ENCODE results near the gene LTBR. TPM values are rescaled to one million over a fixed set of nuclear protein-coding genes. Genes with fewer than 3 reads are reported as not detected.

LTBR gene
- total RNA-seq, 1 experiment from 2014 or later, result 3.1 TPM

DNA sequence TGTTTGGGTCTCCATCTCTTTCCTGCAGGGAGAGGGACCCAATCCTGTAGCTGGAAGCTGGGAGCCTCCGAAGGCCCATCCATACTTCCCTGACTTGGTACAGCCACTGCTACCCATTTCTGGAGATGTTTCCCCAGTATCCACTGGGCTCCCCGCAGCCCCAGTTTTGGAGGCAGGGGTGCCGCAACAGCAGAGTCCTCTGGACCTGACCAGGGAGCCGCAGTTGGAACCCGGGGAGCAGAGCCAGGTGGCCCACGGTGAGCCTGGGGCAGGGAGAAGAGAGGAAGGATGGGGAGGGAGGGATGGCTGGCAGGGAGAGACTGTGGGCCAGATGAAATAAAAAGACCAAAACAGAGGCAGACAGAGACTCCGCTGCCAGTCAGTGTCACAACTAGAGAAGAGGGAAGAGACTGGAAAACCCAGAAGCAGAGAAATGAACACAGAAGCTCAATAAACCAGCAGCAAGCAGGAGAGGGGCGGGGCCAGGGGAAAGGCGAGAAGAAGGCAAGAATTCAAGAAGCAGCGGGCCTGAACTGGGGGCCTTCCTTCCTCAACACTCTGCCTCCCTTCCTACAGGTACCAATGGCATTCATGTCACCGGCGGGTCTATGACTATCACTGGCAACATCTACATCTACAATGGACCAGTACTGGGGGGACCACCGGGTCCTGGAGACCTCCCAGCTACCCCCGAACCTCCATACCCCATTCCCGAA, 6.3 kb downstream of the LTBR start:
- no TSS peak for BruUV-seq (replicated peaks)
- TF ChIP-seq, protein P1, sequence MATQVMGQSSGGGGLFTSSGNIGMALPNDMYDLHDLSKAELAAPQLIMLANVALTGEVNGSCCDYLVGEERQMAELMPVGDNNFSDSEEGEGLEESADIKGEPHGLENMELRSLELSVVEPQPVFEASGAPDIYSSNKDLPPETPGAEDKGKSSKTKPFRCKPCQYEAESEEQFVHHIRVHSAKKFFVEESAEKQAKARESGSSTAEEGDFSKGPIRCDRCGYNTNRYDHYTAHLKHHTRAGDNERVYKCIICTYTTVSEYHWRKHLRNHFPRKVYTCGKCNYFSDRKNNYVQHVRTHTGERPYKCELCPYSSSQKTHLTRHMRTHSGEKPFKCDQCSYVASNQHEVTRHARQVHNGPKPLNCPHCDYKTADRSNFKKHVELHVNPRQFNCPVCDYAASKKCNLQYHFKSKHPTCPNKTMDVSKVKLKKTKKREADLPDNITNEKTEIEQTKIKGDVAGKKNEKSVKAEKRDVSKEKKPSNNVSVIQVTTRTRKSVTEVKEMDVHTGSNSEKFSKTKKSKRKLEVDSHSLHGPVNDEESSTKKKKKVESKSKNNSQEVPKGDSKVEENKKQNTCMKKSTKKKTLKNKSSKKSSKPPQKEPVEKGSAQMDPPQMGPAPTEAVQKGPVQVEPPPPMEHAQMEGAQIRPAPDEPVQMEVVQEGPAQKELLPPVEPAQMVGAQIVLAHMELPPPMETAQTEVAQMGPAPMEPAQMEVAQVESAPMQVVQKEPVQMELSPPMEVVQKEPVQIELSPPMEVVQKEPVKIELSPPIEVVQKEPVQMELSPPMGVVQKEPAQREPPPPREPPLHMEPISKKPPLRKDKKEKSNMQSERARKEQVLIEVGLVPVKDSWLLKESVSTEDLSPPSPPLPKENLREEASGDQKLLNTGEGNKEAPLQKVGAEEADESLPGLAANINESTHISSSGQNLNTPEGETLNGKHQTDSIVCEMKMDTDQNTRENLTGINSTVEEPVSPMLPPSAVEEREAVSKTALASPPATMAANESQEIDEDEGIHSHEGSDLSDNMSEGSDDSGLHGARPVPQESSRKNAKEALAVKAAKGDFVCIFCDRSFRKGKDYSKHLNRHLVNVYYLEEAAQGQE (IDR thresholded peaks at IDR 0.05; ENCODE audit: insufficient read depth in 1 of 2, low read depth in 2 of 2, low read length in 1 of 2), result no peak
- TF ChIP-seq, protein P2, sequence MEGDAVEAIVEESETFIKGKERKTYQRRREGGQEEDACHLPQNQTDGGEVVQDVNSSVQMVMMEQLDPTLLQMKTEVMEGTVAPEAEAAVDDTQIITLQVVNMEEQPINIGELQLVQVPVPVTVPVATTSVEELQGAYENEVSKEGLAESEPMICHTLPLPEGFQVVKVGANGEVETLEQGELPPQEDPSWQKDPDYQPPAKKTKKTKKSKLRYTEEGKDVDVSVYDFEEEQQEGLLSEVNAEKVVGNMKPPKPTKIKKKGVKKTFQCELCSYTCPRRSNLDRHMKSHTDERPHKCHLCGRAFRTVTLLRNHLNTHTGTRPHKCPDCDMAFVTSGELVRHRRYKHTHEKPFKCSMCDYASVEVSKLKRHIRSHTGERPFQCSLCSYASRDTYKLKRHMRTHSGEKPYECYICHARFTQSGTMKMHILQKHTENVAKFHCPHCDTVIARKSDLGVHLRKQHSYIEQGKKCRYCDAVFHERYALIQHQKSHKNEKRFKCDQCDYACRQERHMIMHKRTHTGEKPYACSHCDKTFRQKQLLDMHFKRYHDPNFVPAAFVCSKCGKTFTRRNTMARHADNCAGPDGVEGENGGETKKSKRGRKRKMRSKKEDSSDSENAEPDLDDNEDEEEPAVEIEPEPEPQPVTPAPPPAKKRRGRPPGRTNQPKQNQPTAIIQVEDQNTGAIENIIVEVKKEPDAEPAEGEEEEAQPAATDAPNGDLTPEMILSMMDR (IDR thresholded peaks at IDR 0.05), result no peak
- no peak for TF ChIP-seq TCF7L2 (IDR thresholded peaks at IDR 0.05; ENCODE audit: low read depth, low read length)
- TF ChIP-seq SIN3A (IDR thresholded peaks at IDR 0.05; ENCODE audit: borderline replicate concordance, insufficient read depth, low read depth, low read length), result no peak
- no peak for TF ChIP-seq POLR2AphosphoS5 (IDR thresholded peaks at IDR 0.05; ENCODE audit: low read depth, low read length)
- H3K4me1 ChIP-seq (ENCODE audit: control insufficient read depth, insufficient read depth, low read length), result no peaks in the 10 kb centered on the region
- DNase-seq (ENCODE audit: low read depth, low spot score) (no peak), ATAC-seq (no peak)
- CTCF ChIA-PET, result no interaction called here
- in situ Hi-C loops (cut with HindIII; ENCODE audit: low pct_unique_long_range_greater_than_20kb, low sequenced_read_pairs) (no loop called here), intact Hi-C loops (cut with micrococcal nuclease; ENCODE audit: unreplicated experiment) (no loop called here)
- no peaks in the 10 kb centered on the region for H3K9me3 ChIP-seq (ENCODE audit: control insufficient read depth, insufficient read depth, low read depth, low read length)
- H3K36me3 ChIP-seq (ENCODE audit: control insufficient read depth, insufficient read depth, low read length), result no peaks in the 10 kb centered on the region
- POLR2A ChIA-PET, result no interaction called here
- no peaks in the 10 kb centered on the region for H3K27me3 ChIP-seq (ENCODE audit: control insufficient read depth, insufficient read depth, low read length)
- H3K27ac ChIP-seq (ENCODE audit: low read length), result no peak overlapping the region
- H3K4me3 ChIP-seq (ENCODE audit: low read depth in 2 of 2, low read length in 2 of 2), result no peak overlapping the region

DNA sequence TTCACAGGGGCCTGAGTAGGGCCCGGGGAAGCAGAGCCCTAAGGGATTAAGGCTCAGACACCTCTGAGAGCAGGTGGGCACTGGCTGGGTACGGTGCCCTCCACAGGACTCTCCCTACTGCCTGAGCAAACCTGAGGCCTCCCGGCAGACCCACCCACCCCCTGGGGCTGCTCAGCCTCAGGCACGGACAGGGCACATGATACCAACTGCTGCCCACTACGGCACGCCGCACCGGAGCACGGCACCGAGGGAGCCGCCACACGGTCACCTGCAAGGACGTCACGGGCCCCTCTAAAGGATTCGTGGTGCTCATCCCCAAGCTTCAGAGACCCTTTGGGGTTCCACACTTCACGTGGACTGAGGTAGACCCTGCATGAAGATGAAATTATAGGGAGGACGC, 7.1 kb downstream of the LTBR start:
- intact Hi-C loops (cut with micrococcal nuclease; ENCODE audit: unreplicated experiment) (no loop called here), in situ Hi-C loops (cut with HindIII; ENCODE audit: low pct_unique_long_range_greater_than_20kb, low sequenced_read_pairs) (no loop called here)
- ChIA-PET POLR2A (no interaction called here), CTCF (no interaction called here)
- Histone ChIP-seq H3K9me3 (ENCODE audit: control insufficient read depth, insufficient read depth, low read depth, low read length) (no peaks in the 10 kb centered on the region), H3K4me3 (ENCODE audit: low read depth in 2 of 2, low read length in 2 of 2) (no peak overlapping the region), H3K36me3 (ENCODE audit: control insufficient read depth, insufficient read depth, low read length) (no peaks in the 10 kb centered on the region), H3K4me1 (ENCODE audit: control insufficient read depth, insufficient read depth, low read length) (no peaks in the 10 kb centered on the region), H3K27me3 (ENCODE audit: control insufficient read depth, insufficient read depth, low read length) (no peaks in the 10 kb centered on the region), H3K27ac (ENCODE audit: low read length) (no peak overlapping the region)
- BruUV-seq (replicated peaks), result no TSS peak
- DNase-seq (ENCODE audit: low read depth, low spot score), result no peak
- TF ChIP-seq POLR2AphosphoS5 (IDR thresholded peaks at IDR 0.05; ENCODE audit: low read depth, low read length) (no peak), SIN3A (IDR thresholded peaks at IDR 0.05; ENCODE audit: borderline replicate concordance, insufficient read depth, low read depth, low read length) (no peak), TCF7L2 (IDR thresholded peaks at IDR 0.05; ENCODE audit: low read depth, low read length) (no peak)
- TF ChIP-seq, protein P2 (IDR thresholded peaks at IDR 0.05), result no peak
- TF ChIP-seq, protein P1 (IDR thresholded peaks at IDR 0.05; ENCODE audit: insufficient read depth in 1 of 2, low read depth in 2 of 2, low read length in 1 of 2), result no peak
- no peak for ATAC-seq
